Measurements from ENCODE around the gene SLC39A11.

The SLC39A11 gene

GRCh38 chr17:72998343-72998742 is 94.1 kb downstream of the SLC39A11 start:
- no peaks in the 10 kb centered on the region for H3K79me2 ChIP-seq (ENCODE audit: low read length)
- no peak overlapping the region for H3K4me3 ChIP-seq (ENCODE audit: low read length)

GRCh38 chr17:72997559-72997958 is 94.9 kb downstream of the SLC39A11 start:
- H4K20me1 ChIP-seq (ENCODE audit: insufficient read depth, low read length): no peaks in the 10 kb centered on the region
- H3K9ac ChIP-seq (ENCODE audit: low read length): no peak overlapping the region
- no peak for DNase-seq
- TF ChIP-seq CTCF (IDR thresholded peaks at IDR 0.05; ENCODE audit: low read length) (no peak), EZH2 (optimal IDR thresholded peaks at IDR 0.05; ENCODE audit: low read depth, low read length) (no peak), EZH2phosphoT487 (IDR thresholded peaks at IDR 0.05; ENCODE audit: low read length) (no peak)
- H3K9me2 ChIP-seq (replicated peaks; ENCODE audit: insufficient read depth, low read length): no peaks in the 10 kb centered on the region
- no peaks in the 10 kb centered on the region for H3K79me2 ChIP-seq (ENCODE audit: low read length)
- H3K36me3 ChIP-seq (replicated peaks; ENCODE audit: insufficient read depth, low read length): no peaks in the 10 kb centered on the region
- H3K9me3 ChIP-seq (replicated peaks; ENCODE audit: insufficient read depth, low read length): no peaks in the 10 kb centered on the region
- H2AFZ ChIP-seq (ENCODE audit: low read length): no peak overlapping the region
- no peaks in the 10 kb centered on the region for H3K4me1 ChIP-seq (ENCODE audit: low read length)
- no peak overlapping the region for H3K4me3 ChIP-seq (ENCODE audit: low read length)
- no peaks in the 10 kb centered on the region for H3F3A ChIP-seq (ENCODE audit: insufficient read depth, low read length)
- H3K27ac ChIP-seq (ENCODE audit: low read length): no peak overlapping the region
- H3K4me2 ChIP-seq (ENCODE audit: low read depth, low read length): no peak overlapping the region
- H3K27me3 ChIP-seq (replicated peaks; ENCODE audit: insufficient read depth, low read length): no peaks in the 10 kb centered on the region

More at GRCh38 chr17:72998343-72998742, 94.1 kb downstream of the SLC39A11 start:
- H3K9me2 ChIP-seq (replicated peaks; ENCODE audit: insufficient read depth, low read length): no peaks in the 10 kb centered on the region
- H3F3A ChIP-seq (ENCODE audit: insufficient read depth, low read length): no peaks in the 10 kb centered on the region
- H3K9ac ChIP-seq (ENCODE audit: low read length): no peak overlapping the region
- H3K9me3 ChIP-seq (replicated peaks; ENCODE audit: insufficient read depth, low read length): no peaks in the 10 kb centered on the region
- TF ChIP-seq EZH2 (optimal IDR thresholded peaks at IDR 0.05; ENCODE audit: low read depth, low read length): no peak
- TF ChIP-seq CTCF (IDR thresholded peaks at IDR 0.05; ENCODE audit: low read length): no peak
- TF ChIP-seq EZH2phosphoT487 (IDR thresholded peaks at IDR 0.05; ENCODE audit: low read length): no peak
- no peak for DNase-seq
- no peaks in the 10 kb centered on the region for H3K4me1 ChIP-seq (ENCODE audit: low read length)
- no peak overlapping the region for H3K27ac ChIP-seq (ENCODE audit: low read length)
- H3K4me2 ChIP-seq (ENCODE audit: low read depth, low read length): no peak overlapping the region
- no peaks in the 10 kb centered on the region for H4K20me1 ChIP-seq (ENCODE audit: insufficient read depth, low read length)
- H3K36me3 ChIP-seq (replicated peaks; ENCODE audit: insufficient read depth, low read length): no peaks in the 10 kb centered on the region
- H2AFZ ChIP-seq (ENCODE audit: low read length): no peak overlapping the region
- no peaks in the 10 kb centered on the region for H3K27me3 ChIP-seq (replicated peaks; ENCODE audit: insufficient read depth, low read length)

GRCh38 chr17:72996791-72997190 is 95.7 kb downstream of the SLC39A11 start:
- Histone ChIP-seq H3K79me2 (ENCODE audit: low read length) (no peaks in the 10 kb centered on the region), H3K4me1 (ENCODE audit: low read length) (no peaks in the 10 kb centered on the region), H3K9me2 (replicated peaks; ENCODE audit: insufficient read depth, low read length) (no peaks in the 10 kb centered on the region), H2AFZ (ENCODE audit: low read length) (no peak overlapping the region), H3K9me3 (replicated peaks; ENCODE audit: insufficient read depth, low read length) (no peaks in the 10 kb centered on the region), H3K9ac (ENCODE audit: low read length) (no peak overlapping the region), H3K4me2 (ENCODE audit: low read depth, low read length) (no peak overlapping the region), H3F3A (ENCODE audit: insufficient read depth, low read length) (no peaks in the 10 kb centered on the region), H3K27ac (ENCODE audit: low read length) (no peak overlapping the region), H3K27me3 (replicated peaks; ENCODE audit: insufficient read depth, low read length) (no peaks in the 10 kb centered on the region), H3K36me3 (replicated peaks; ENCODE audit: insufficient read depth, low read length) (no peaks in the 10 kb centered on the region), H4K20me1 (ENCODE audit: insufficient read depth, low read length) (no peaks in the 10 kb centered on the region), H3K4me3 (ENCODE audit: low read length) (no peak overlapping the region)
- TF ChIP-seq EZH2phosphoT487 (IDR thresholded peaks at IDR 0.05; ENCODE audit: low read length) (no peak), CTCF (IDR thresholded peaks at IDR 0.05; ENCODE audit: low read length) (no peak), EZH2 (optimal IDR thresholded peaks at IDR 0.05; ENCODE audit: low read depth, low read length) (no peak)
- DNase-seq: no peak

Data from MM.1S (cell line).